Liver (tissue), 9 donors: ENCODE measurements around the gene SLC30A3. TPM values are rescaled to one million over a fixed set of nuclear protein-coding genes. Genes with fewer than 3 reads are reported as not detected.

Experiments used
- DNase-seq: peaks from one replicate; pipeline ENCODE4 v3.0.0-alpha.2; 2017; ENCODE audit warnings: low spot score
- H3K27ac ChIP-seq, 2 donors: one replicate each; pipeline ENCODE4 v1.7.0; 2013; ENCODE audit warnings: inconsistent platforms in 2 of 2, low read length in 2 of 2, control low read depth in 1 of 2, low read depth in 1 of 2, mild to moderate bottlenecking in 1 of 2
- H3K27me3 ChIP-seq, 4 donors: one replicate each; pipeline versions ENCODE4 v1.6.1 to v1.7.0; 2013; ENCODE audit warnings: low read length in 3 of 4, inconsistent platforms in 1 of 4, mild to moderate bottlenecking in 1 of 4, moderate library complexity in 1 of 4; ENCODE audit not compliant: control insufficient read depth in 4 of 4, insufficient read depth in 4 of 4
- H3K36me3 ChIP-seq, 4 donors: one replicate each; pipeline versions ENCODE4 v1.6.1 to v1.7.0; 2013; ENCODE audit warnings: low read length in 3 of 4, mild to moderate bottlenecking in 3 of 4, low read depth in 1 of 4, moderate library complexity in 1 of 4; ENCODE audit not compliant: control insufficient read depth in 4 of 4, insufficient read depth in 3 of 4
- H3K4me1 ChIP-seq, 4 donors: one replicate each; pipeline versions ENCODE4 v1.6.1 to v1.7.0; 2013; ENCODE audit warnings: low read length in 3 of 4, mild to moderate bottlenecking in 3 of 4, moderate library complexity in 1 of 4; ENCODE audit not compliant: control insufficient read depth in 4 of 4, insufficient read depth in 4 of 4
- H3K4me3 ChIP-seq, 3 donors: one replicate each; pipeline versions ENCODE4 v1.6.1 to v1.7.0; 2013; ENCODE audit warnings: low read length in 3 of 3, control low read depth in 1 of 3, low read depth in 1 of 3, mild to moderate bottlenecking in 1 of 3
- H3K9ac ChIP-seq, 2 donors: one replicate each; pipeline ENCODE4 v1.7.0; 2013; ENCODE audit warnings: low read length in 2 of 2, mild to moderate bottlenecking in 2 of 2, moderate library complexity in 2 of 2, control low read depth in 1 of 2, low read depth in 1 of 2
- H3K9me3 ChIP-seq, 4 donors: one replicate each; pipeline versions ENCODE4 v1.6.1 to v1.7.0; 2013; ENCODE audit warnings: low read length in 3 of 4; ENCODE audit not compliant: control insufficient read depth in 4 of 4
- ATF3 ChIP-seq: IDR thresholded peaks from 2 replicates; pipeline ENCODE4 v1.6.1; 2016; ENCODE audit warnings: antibody characterized with exemption
- CTCF ChIP-seq: fragments of 150-350 bp; IDR thresholded peaks from 2 replicates; pipeline ENCODE4 v1.5.1; 2017; ENCODE audit warnings: improper control_type of control experiment, low read depth, low read length; ENCODE audit not compliant: missing input control
- EGR1 ChIP-seq, 2 donors: IDR thresholded peaks; 2 replicates each; pipeline ENCODE4 v1.6.1; 2016 to 2018; ENCODE audit warnings: antibody characterized with exemption in 2 of 2, low read depth in 2 of 2
- FOXA1 ChIP-seq: IDR thresholded peaks from 2 replicates; pipeline ENCODE4 v1.6.1; 2016; ENCODE audit warnings: antibody characterized with exemption
- FOXA2 ChIP-seq: IDR thresholded peaks from 2 replicates; pipeline ENCODE4 v1.6.1; 2016; ENCODE audit warnings: antibody characterized with exemption
- HNF4A ChIP-seq, 2 donors: conservative IDR thresholded peaks; 2 replicates each; pipeline ENCODE4 v1.6.1; 2016; ENCODE audit warnings: antibody characterized with exemption in 2 of 2, mild to moderate bottlenecking in 2 of 2
- HNF4G ChIP-seq: IDR thresholded peaks from 2 replicates; pipeline ENCODE4 v1.6.1; 2016; ENCODE audit warnings: antibody characterized with exemption
- JUND ChIP-seq, 2 donors: IDR thresholded peaks; 2 replicates each; pipeline ENCODE4 v1.6.1; 2016; ENCODE audit warnings: antibody characterized with exemption in 2 of 2
- MAX ChIP-seq: IDR thresholded peaks from 2 replicates; pipeline ENCODE4 v1.6.1; 2016; ENCODE audit warnings: antibody characterized with exemption
- NR2F2 ChIP-seq: IDR thresholded peaks from 2 replicates; pipeline ENCODE4 v1.6.1; 2016; ENCODE audit warnings: antibody characterized with exemption
- RAD21 ChIP-seq, 2 donors: IDR thresholded peaks; 2 replicates each; pipeline ENCODE4 v1.6.1; 2016; ENCODE audit warnings: antibody characterized with exemption in 2 of 2, mild to moderate bottlenecking in 2 of 2
- REST ChIP-seq: IDR thresholded peaks from 2 replicates; pipeline ENCODE4 v1.6.1; 2016; ENCODE audit warnings: antibody characterized with exemption, mild to moderate bottlenecking
- RXRA ChIP-seq, 2 donors: IDR thresholded peaks; 2 replicates each; pipeline ENCODE4 v1.6.1; 2017 to 2018; ENCODE audit warnings: antibody characterized with exemption in 2 of 2, mild to moderate bottlenecking in 1 of 2
- SP1 ChIP-seq: IDR thresholded peaks from 2 replicates; pipeline ENCODE4 v1.6.1; 2018; ENCODE audit warnings: antibody characterized with exemption, mild to moderate bottlenecking
- TAF1 ChIP-seq: conservative IDR thresholded peaks from 2 replicates; pipeline ENCODE4 v1.6.1; 2016; ENCODE audit warnings: antibody characterized with exemption, mild to moderate bottlenecking
- YY1 ChIP-seq: IDR thresholded peaks from 2 replicates; pipeline ENCODE4 v1.6.1; 2016; ENCODE audit warnings: antibody characterized with exemption, mild to moderate bottlenecking
- ZBTB33 ChIP-seq: IDR thresholded peaks from 2 replicates; pipeline ENCODE4 v1.6.1; 2016; ENCODE audit warnings: antibody characterized with exemption
- WGBS: extraction: QIAGEN DNeasy Blood & Tissue Kit; methylation state at CpG from one replicate; pipeline ENCODE4 v1.1.7; 2013; 5-methylcytosine and 5-hydroxymethylcytosine counted together
- polyA plus RNA-seq, 2 donors: library from polyadenylated mRNA; stranded (reverse) in 1 of 2; unstranded in 1 of 2; fragments of 200-250 nt in 1 of 2; fragments of >200 nt in 1 of 2; fragmentation: Nextera tagmentation in 1 of 2; extraction: Ambion mirVana in 1 of 2; gene quantifications; one replicate each; pipeline versions ENCODE4 v1.2.1 to v1.2.3, GENCODE V29; 2013 to 2015
- total RNA-seq, 2 donors: library from RNA; depleted of rRNA; stranded (reverse); fragments of >200 nt; gene quantifications; one replicate each; pipeline ENCODE4 v1.2.3, GENCODE V29; 2014
- donor health status: healthy.
- donor health status: healthy.
- donor health status: healthy.
- donor health status: healthy.
- donor health status: healthy.

Gene SLC30A3
- total and polyA plus RNA-seq, 4 donors: 0.20 TPM; not detected in 3

- Histone ChIP-seq H3K36me3 (no peaks in the 10 kb centered on the region), H3K4me3 (no peak overlapping the region), H3K9me3 (no peaks in the 10 kb centered on the region), H3K27me3 (peaks cover 0 to 12% (median 0%) of the 10 kb centered on the region in 4 donors), H3K27ac (no peak overlapping the region), H3K4me1 (no peaks in the 10 kb centered on the region), H3K9ac (no peak overlapping the region)
- no peak for DNase-seq
- TF ChIP-seq FOXA2 (no peak), TAF1 (no peak), SP1 (no peak), ZBTB33 (no peak), FOXA1 (no peak), RXRA (IDR thresholded peaks at IDR 0.05) (no peak), HNF4A (conservative IDR thresholded peaks at IDR 0.05) (no peak), YY1 (no peak)
- WGBS: 27% methylated on average over 1 of the region's 1 CpG
Measured at GRCh38 chr2:27255660-27256059, 7.2 kb downstream of the SLC30A3 start.

- Histone ChIP-seq H3K36me3 (no peaks in the 10 kb centered on the region), H3K4me3 (no peak overlapping the region), H3K4me1 (peaks cover 0 to 1% (median under 1%) of the 10 kb centered on the region in 4 donors), H3K27ac (no peak overlapping the region), H3K9me3 (no peaks in the 10 kb centered on the region), H3K27me3 (peaks cover 0 to 9% (median 0%) of the 10 kb centered on the region in 4 donors), H3K9ac (no peak overlapping the region)
- no peak for DNase-seq
- TF ChIP-seq RAD21 (IDR thresholded peaks at IDR 0.05): no peak
- no peak for TF ChIP-seq FOXA1
- TF ChIP-seq JUND (IDR thresholded peaks at IDR 0.05): no peak
- TF ChIP-seq NR2F2: no peak
- TF ChIP-seq SP1: no peak
- no peak for TF ChIP-seq EGR1 (IDR thresholded peaks at IDR 0.05; ENCODE audit: low read depth in 2 of 2)
- no peak for TF ChIP-seq RXRA (IDR thresholded peaks at IDR 0.05)
- no peak for TF ChIP-seq HNF4A (conservative IDR thresholded peaks at IDR 0.05)
- TF ChIP-seq TAF1: no peak
- TF ChIP-seq ATF3: no peak
- no peak for TF ChIP-seq FOXA2
- no peak for TF ChIP-seq CTCF
- no peak for TF ChIP-seq MAX
- no peak for TF ChIP-seq ZBTB33
- TF ChIP-seq HNF4G: no peak
- no peak for TF ChIP-seq REST
- 37% methylated on average over 13 of the region's 13 CpGs for WGBS
Measured at GRCh38 chr2:27255187-27255586, 7.7 kb downstream of the SLC30A3 start.
